ENCODE results near the gene CHKB. TPM values are rescaled to one million over a fixed set of nuclear protein-coding genes. Genes with fewer than 3 reads are reported as not detected.

The CHKB gene
- total RNA-seq, 2 donors from 2014 or later: 52.1 to 112 TPM

GRCh38 chr22:50626850-50627641 lies 44.4 kb upstream of the CHKB start:
- Histone ChIP-seq H3K9me3 (no peaks in the 10 kb centered on the region), H3K27ac (peak overlapping the region; percentile 77 to 78), H3K4me3 (peak overlapping the region; percentile 60 to 61), H3K27me3 (replicated peaks; ENCODE audit: insufficient read depth) (no peaks in the 10 kb centered on the region), H3K4me1 (replicated peaks) (peaks cover 6% of the 10 kb centered on the region), H3K36me3 (no peaks in the 10 kb centered on the region)
- 79% methylated on average over 42 of the region's 42 CpGs for WGBS
- no peak for DNase-seq (ENCODE audit: low spot score)
- no peak for TF ChIP-seq CTCF (IDR thresholded peaks at IDR 0.05)
- TF ChIP-seq POLR2A (IDR thresholded peaks at IDR 0.05): no peak
- no peak for TF ChIP-seq POLR2AphosphoS5 (IDR thresholded peaks at IDR 0.05)
- intact Hi-C loops (cut with DNase I): loop anchor here (5.0 kb wide), 1 partner anchor 45 kb away; the partner anchor contains the start of gene CHKB

- no peak for DNase-seq (ENCODE audit: low spot score)
- Histone ChIP-seq H3K4me1 (replicated peaks) (peaks cover 6% of the 10 kb centered on the region), H3K9me3 (no peaks in the 10 kb centered on the region), H3K36me3 (no peaks in the 10 kb centered on the region), H3K27ac (no peak overlapping the region), H3K4me3 (no peak overlapping the region), H3K27me3 (replicated peaks; ENCODE audit: insufficient read depth) (no peaks in the 10 kb centered on the region)
- no peak for TF ChIP-seq POLR2AphosphoS5 (IDR thresholded peaks at IDR 0.05)
- no peak for TF ChIP-seq POLR2A (IDR thresholded peaks at IDR 0.05)
- TF ChIP-seq CTCF (IDR thresholded peaks at IDR 0.05): no peak
- intact Hi-C loops (cut with DNase I): loop anchor here (5.0 kb wide), 1 partner anchor 44 kb away; the partner anchor contains the start of gene CHKB
- WGBS: 86% methylated on average over 11 of the region's 12 CpGs
Measured at GRCh38 chr22:50626314-50626849, 43.7 kb upstream of the CHKB start.

GRCh38 chr22:50625568-50626313 lies 43.1 kb upstream of the CHKB start:
- DNase-seq (ENCODE audit: low spot score): no peak

GRCh38 chr22:50625131-50625567 lies 42.5 kb upstream of the CHKB start:
- H3K9me3 ChIP-seq: no peaks in the 10 kb centered on the region
- intact Hi-C loops (cut with DNase I): loop anchor here (5.0 kb wide), 1 partner anchor 43 kb away; the partner anchor contains the start of gene CHKB
- 83% methylated on average over 14 of the region's 14 CpGs for WGBS
- DNase-seq (ENCODE audit: low spot score): no peak
- H3K27me3 ChIP-seq (replicated peaks; ENCODE audit: insufficient read depth): no peaks in the 10 kb centered on the region
- no peak for TF ChIP-seq POLR2AphosphoS5 (IDR thresholded peaks at IDR 0.05)
- TF ChIP-seq POLR2A (IDR thresholded peaks at IDR 0.05): no peak
- TF ChIP-seq CTCF (IDR thresholded peaks at IDR 0.05): no peak
- H3K36me3 ChIP-seq: no peaks in the 10 kb centered on the region
- H3K4me3 ChIP-seq: no peak overlapping the region
- H3K27ac ChIP-seq: no peak overlapping the region
- peaks cover 6% of the 10 kb centered on the region for H3K4me1 ChIP-seq (replicated peaks)

More at GRCh38 chr22:50625568-50626313, 43.1 kb upstream of the CHKB start:
- Histone ChIP-seq H3K9me3 (no peaks in the 10 kb centered on the region), H3K27me3 (replicated peaks; ENCODE audit: insufficient read depth) (no peaks in the 10 kb centered on the region), H3K4me3 (no peak overlapping the region), H3K27ac (no peak overlapping the region), H3K4me1 (replicated peaks) (peaks cover 6% of the 10 kb centered on the region), H3K36me3 (no peaks in the 10 kb centered on the region)
- WGBS: 91% methylated on average over 26 of the region's 27 CpGs
- TF ChIP-seq POLR2AphosphoS5 (IDR thresholded peaks at IDR 0.05) (no peak), POLR2A (IDR thresholded peaks at IDR 0.05) (no peak), CTCF (IDR thresholded peaks at IDR 0.05) (no peak)
- intact Hi-C loops (cut with DNase I): loop anchor here (5.0 kb wide), 1 partner anchor 43 kb away; the partner anchor contains the start of gene CHKB

All from prostate gland (tissue), 2 donors.